HepG2 (cell line): Measurements from ENCODE around the gene RASA1. TPM values are rescaled to one million over a fixed set of nuclear protein-coding genes. Genes with fewer than 3 reads are reported as not detected.

Source experiments
- ATF1 ChIP-seq: IDR thresholded peaks from 2 replicates; pipeline ENCODE4 v1.6.1; 2016; ENCODE audit warnings: mild to moderate bottlenecking, control low read depth
- CEBPB ChIP-seq: IDR thresholded peaks from 2 replicates; pipeline ENCODE4 v1.6.1; 2011; ENCODE audit warnings: low read depth, low read length, improper control_type of control experiment, borderline replicate concordance
- EED ChIP-seq: sonication (generic); formaldehyde crosslinking; IDR thresholded peaks from 2 replicates; pipeline ENCODE4 v1.5.0; 2020; ENCODE audit warnings: mild to moderate bottlenecking, missing genetic modification reagents
- EP300 ChIP-seq, 3 experiments: sonication (generic) in 1 of 3; formaldehyde crosslinking in 1 of 3; IDR thresholded peaks; 2 replicates each; pipeline versions ENCODE4 v1.5.1 to v1.6.1; 2011 to 2020; ENCODE audit warnings: low read depth in 2 of 3, low read length in 2 of 3, borderline replicate concordance in 1 of 3, improper control_type of control experiment in 1 of 3, mild to moderate bottlenecking in 1 of 3, missing genetic modification reagents in 1 of 3, moderate library complexity in 1 of 3
- GABPA ChIP-seq, 2 experiments: IDR thresholded peaks; 2 replicates each; pipeline ENCODE4 v1.6.1; 2011 to 2016; ENCODE audit warnings: low read depth in 2 of 2, low read length in 1 of 2, missing biosample characterization in 1 of 2, missing genetic modification characterization in 1 of 2
- HMG20A ChIP-seq: IDR thresholded peaks from 2 replicates; pipeline ENCODE4 v1.6.1; 2016; ENCODE audit warnings: borderline replicate concordance
- HOXA3 ChIP-seq: sonication (generic); formaldehyde crosslinking; IDR thresholded peaks from 2 replicates; pipeline ENCODE4 v1.5.0; 2020; ENCODE audit warnings: missing genetic modification reagents
- KAT8 ChIP-seq: IDR thresholded peaks from 2 replicates; pipeline ENCODE4 v1.6.1; 2016; ENCODE audit warnings: missing genetic modification reagents, missing compliant biosample characterization
- KLF9 ChIP-seq: IDR thresholded peaks from 2 replicates; pipeline ENCODE4 v1.6.1; 2016; ENCODE audit warnings: low read depth
- NR3C1 ChIP-seq: sonication (generic); formaldehyde crosslinking; IDR thresholded peaks from 2 replicates; pipeline ENCODE4 v1.4.0; 2020; ENCODE audit warnings: missing genetic modification reagents
- PCBP1 ChIP-seq: fragments of 200-400 bp; formaldehyde crosslinking; IDR thresholded peaks from 2 replicates; pipeline ENCODE4 v1.6.1; 2017; ENCODE audit warnings: mild to moderate bottlenecking, low read depth, low read length, borderline replicate concordance
- PRPF4 ChIP-seq: fragments of 200-400 bp; formaldehyde crosslinking; IDR thresholded peaks from 2 replicates; pipeline ENCODE4 v1.6.1; 2016; ENCODE audit warnings: low read length, low read depth; ENCODE audit not compliant: poor library complexity, severe bottlenecking
- SUZ12 ChIP-seq: fragments of 150-350 bp; IDR thresholded peaks from 2 replicates; pipeline ENCODE4 v1.6.1; 2014; ENCODE audit warnings: low read depth, low read length
- TOE1 ChIP-seq: sonication (generic); formaldehyde crosslinking; IDR thresholded peaks from 2 replicates; pipeline ENCODE4 v1.4.0; 2020; ENCODE audit warnings: mild to moderate bottlenecking, missing genetic modification reagents
- ZFP62 ChIP-seq: sonication (generic); formaldehyde crosslinking; IDR thresholded peaks from 2 replicates; pipeline ENCODE4 v1.4.0; 2020; ENCODE audit warnings: missing genetic modification reagents
- ZFP82 ChIP-seq: sonication (generic); formaldehyde crosslinking; IDR thresholded peaks from 2 replicates; pipeline ENCODE4 v1.5.1; 2020; ENCODE audit warnings: mild to moderate bottlenecking, missing genetic modification reagents, borderline replicate concordance
- ZIK1 ChIP-seq: sonication (generic); formaldehyde crosslinking; IDR thresholded peaks from 2 replicates; pipeline ENCODE4 v1.5.0; 2020; ENCODE audit warnings: mild to moderate bottlenecking, low read depth, missing genetic modification reagents, borderline replicate concordance
- ZMYM2 ChIP-seq: sonication (generic); formaldehyde crosslinking; IDR thresholded peaks from 2 replicates; pipeline ENCODE4 v1.8.0; 2022; ENCODE audit warnings: mild to moderate bottlenecking, missing genetic modification reagents
- ZNF10 ChIP-seq: sonication (generic); formaldehyde crosslinking; IDR thresholded peaks from 2 replicates; pipeline ENCODE4 v1.4.0; 2020; ENCODE audit warnings: mild to moderate bottlenecking, low read depth, missing genetic modification reagents, borderline replicate concordance
- ZNF136 ChIP-seq: sonication (generic); formaldehyde crosslinking; IDR thresholded peaks from 2 replicates; pipeline ENCODE4 v1.8.1; 2022; ENCODE audit warnings: low read depth, mild to moderate bottlenecking, moderate library complexity, missing genetic modification reagents
- ZNF230 ChIP-seq: sonication (generic); formaldehyde crosslinking; IDR thresholded peaks from 2 replicates; pipeline ENCODE4 v1.4.0; 2020; ENCODE audit warnings: mild to moderate bottlenecking, missing genetic modification reagents
- ZNF264 ChIP-seq: sonication (generic); formaldehyde crosslinking; IDR thresholded peaks from 2 replicates; pipeline ENCODE4 v1.4.0; 2020; ENCODE audit warnings: missing genetic modification reagents
- ZNF30 ChIP-seq: sonication (generic); formaldehyde crosslinking; IDR thresholded peaks from 2 replicates; pipeline ENCODE4 v1.5.0; 2020; ENCODE audit warnings: mild to moderate bottlenecking, missing genetic modification reagents
- ZNF552 ChIP-seq: sonication (generic); formaldehyde crosslinking; IDR thresholded peaks from 2 replicates; pipeline ENCODE4 v1.9.0; 2022; ENCODE audit warnings: missing genetic modification reagents, mild to moderate bottlenecking, borderline replicate concordance
- ZNF589 ChIP-seq: sonication (generic); formaldehyde crosslinking; conservative IDR thresholded peaks from 2 replicates; pipeline ENCODE4 v1.8.0; 2022; ENCODE audit warnings: mild to moderate bottlenecking, moderate library complexity, missing genetic modification reagents
- polyA plus RNA-seq, 8 experiments: library from polyadenylated mRNA; depleted of rRNA in 3 of 8; stranded (reverse) in 7 of 8; unstranded in 1 of 8; fragments of >200 nt; fragmentation: Illumina TruSeq in 4 of 8; extraction: Trizol in 4 of 8; gene quantifications; 2 replicates each; pipeline versions ENCODE4 v1.2.1 to v1.2.3, GENCODE V29; 2011 to 2016; ENCODE audit warnings: low read depth in 4 of 8, missing spikeins in 1 of 8, mixed read lengths in 1 of 8; ENCODE audit not compliant: insufficient read depth in 1 of 8
- total RNA-seq, 5 experiments: library from RNA; depleted of rRNA; stranded (reverse); fragments of >200 nt; fragmentation: Illumina TruSeq; extraction: Trizol; gene quantifications; 2 replicates each; pipeline ENCODE4 v1.2.3, GENCODE V29; 2016; ENCODE audit warnings: low read depth in 1 of 5
- TF ChIP-seq, protein P1 (sequence below): IDR thresholded peaks from 2 replicates; pipeline ENCODE4 v1.6.1; 2016; ENCODE audit warnings: missing compliant biosample characterization, missing genetic modification reagents, borderline replicate concordance
- TF ChIP-seq, protein P2 (sequence below): sonication (generic); formaldehyde crosslinking; IDR thresholded peaks from 2 replicates; pipeline ENCODE4 v1.5.1; 2020; ENCODE audit warnings: mild to moderate bottlenecking, missing genetic modification reagents, borderline replicate concordance
- TF ChIP-seq, protein P3 (sequence below): sonication (generic); formaldehyde crosslinking; IDR thresholded peaks from 2 replicates; pipeline ENCODE4 v1.5.0; 2020; ENCODE audit warnings: missing genetic modification reagents

The RASA1 gene
- total and polyA plus RNA-seq, 2 of the 13 experiments (the other 11 are each of a cell fraction or from before 2014, with no cell fraction given) = 19.5 to 20.5 TPM

DNA sequence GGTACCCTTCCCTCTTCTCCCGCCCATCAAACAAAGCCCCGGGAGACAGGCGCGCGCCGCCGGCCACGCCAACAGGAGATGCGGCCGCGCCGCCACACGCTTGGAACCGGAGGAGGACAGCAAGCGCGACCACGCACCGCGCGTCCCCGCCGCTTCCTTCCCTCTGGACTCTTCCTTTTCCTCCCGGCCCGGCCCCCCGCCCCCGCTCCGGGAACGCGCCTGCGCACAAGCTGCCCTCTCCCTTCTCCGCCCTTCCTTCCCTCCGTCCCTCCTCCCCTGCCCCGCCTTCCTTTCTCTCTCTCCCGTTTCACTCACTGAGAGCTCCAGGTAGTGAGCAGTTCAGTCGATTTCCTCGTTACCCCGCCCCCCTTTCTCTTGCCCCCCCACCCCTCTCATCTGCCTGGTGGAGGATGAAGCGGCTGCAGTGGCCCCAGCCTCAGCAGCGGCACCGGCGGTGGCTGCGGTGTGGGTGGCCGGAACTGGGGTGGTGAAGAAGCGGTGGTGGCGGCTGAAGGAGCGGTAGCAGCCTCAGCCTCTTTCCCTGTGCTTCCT lies at the start of gene RASA1 (continued):
- TF ChIP-seq ZNF30 (CRISPR knock-in tag) (no peak), ZNF136 (CRISPR knock-in tag) (no peak), ZIK1 (CRISPR knock-in tag) (0 out of 2 replicates have a peak, but pooled peaks have one; percentile 45), ZMYM2 (CRISPR knock-in tag) (no peak), ZNF589 (no peak), PRPF4 (no peak), NR3C1 (CRISPR knock-in tag) (no peak), ZFP62 (CRISPR knock-in tag) (no peak), CEBPB (no peak), KAT8 (CRISPR knock-in tag) (peak; percentile 85), ATF1 (no peak), SUZ12 (no peak), ZNF552 (CRISPR knock-in tag) (no peak), KLF9 (CRISPR knock-in tag) (peak; percentile 39; the same call in 1 of the 2 replicates), ZFP82 (CRISPR knock-in tag) (peak; percentile 59; the same call in 1 of the 2 replicates), HMG20A (CRISPR knock-in tag) (no peak), ZNF264 (CRISPR knock-in tag) (no peak), TOE1 (CRISPR knock-in tag) (no peak), EED (no peak), EP300 (IDR thresholded peaks at IDR 0.05; ENCODE audit: low read depth in 2 of 2, low read length in 2 of 2) (no peak; a peak in 1 of 4 replicates), EP300 (CRISPR knock-in tag; IDR thresholded peaks at IDR 0.05; ENCODE audit: borderline replicate concordance) (no peak), HOXA3 (CRISPR knock-in tag) (peak; percentile 45; the same call in 1 of the 2 replicates), PCBP1 (no peak), GABPA (IDR thresholded peaks at IDR 0.05; ENCODE audit: low read depth, low read length) (peak; percentile 66), GABPA (CRISPR knock-in tag; IDR thresholded peaks at IDR 0.05; ENCODE audit: low read depth) (peak; percentile 71), ZNF230 (no peak), ZNF10 (no peak)
- TF ChIP-seq, protein P1, sequence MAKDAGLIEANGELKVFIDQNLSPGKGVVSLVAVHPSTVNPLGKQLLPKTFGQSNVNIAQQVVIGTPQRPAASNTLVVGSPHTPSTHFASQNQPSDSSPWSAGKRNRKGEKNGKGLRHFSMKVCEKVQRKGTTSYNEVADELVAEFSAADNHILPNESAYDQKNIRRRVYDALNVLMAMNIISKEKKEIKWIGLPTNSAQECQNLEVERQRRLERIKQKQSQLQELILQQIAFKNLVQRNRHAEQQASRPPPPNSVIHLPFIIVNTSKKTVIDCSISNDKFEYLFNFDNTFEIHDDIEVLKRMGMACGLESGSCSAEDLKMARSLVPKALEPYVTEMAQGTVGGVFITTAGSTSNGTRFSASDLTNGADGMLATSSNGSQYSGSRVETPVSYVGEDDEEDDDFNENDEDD (CRISPR knock-in tag) = peak; percentile 73; the same call in 1 of the 2 replicates
- TF ChIP-seq, protein P2, sequence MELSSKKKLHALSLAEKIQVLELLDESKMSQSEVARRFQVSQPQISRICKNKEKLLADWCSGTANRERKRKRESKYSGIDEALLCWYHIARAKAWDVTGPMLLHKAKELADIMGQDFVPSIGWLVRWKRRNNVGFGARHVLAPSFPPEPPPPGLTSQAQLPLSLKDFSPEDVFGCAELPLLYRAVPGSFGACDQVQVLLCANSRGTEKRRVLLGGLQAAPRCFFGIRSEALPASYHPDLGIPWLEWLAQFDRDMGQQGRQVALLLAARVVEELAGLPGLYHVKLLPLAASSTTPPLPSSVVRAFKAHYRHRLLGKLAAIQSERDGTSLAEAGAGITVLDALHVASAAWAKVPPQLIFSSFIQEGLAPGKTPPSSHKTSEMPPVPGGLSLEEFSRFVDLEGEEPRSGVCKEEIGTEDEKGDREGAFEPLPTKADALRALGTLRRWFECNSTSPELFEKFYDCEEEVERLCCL (CRISPR knock-in tag) = no peak
- TF ChIP-seq, protein P3, sequence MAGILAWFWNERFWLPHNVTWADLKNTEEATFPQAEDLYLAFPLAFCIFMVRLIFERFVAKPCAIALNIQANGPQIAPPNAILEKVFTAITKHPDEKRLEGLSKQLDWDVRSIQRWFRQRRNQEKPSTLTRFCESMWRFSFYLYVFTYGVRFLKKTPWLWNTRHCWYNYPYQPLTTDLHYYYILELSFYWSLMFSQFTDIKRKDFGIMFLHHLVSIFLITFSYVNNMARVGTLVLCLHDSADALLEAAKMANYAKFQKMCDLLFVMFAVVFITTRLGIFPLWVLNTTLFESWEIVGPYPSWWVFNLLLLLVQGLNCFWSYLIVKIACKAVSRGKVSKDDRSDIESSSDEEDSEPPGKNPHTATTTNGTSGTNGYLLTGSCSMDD = no peak
